Body of pancreas (tissue), 4 donors: ENCODE measurements around the gene AGBL4.

Experiments used
- POLR2A ChIP-seq, 3 donors: fragments of 450-650 bp; IDR thresholded peaks; one replicate each; pipeline ENCODE4 v1.6.1; 2016; ENCODE audit warnings: antibody characterized with exemption in 3 of 3, mild to moderate bottlenecking in 2 of 3
- TF ChIP-seq, protein P1 (sequence below), 7 experiments: fragments of 450-650 bp in 4 of 7; fragments of 200-600 bp in 3 of 7; sonication (generic) in 3 of 7; IDR thresholded peaks; one replicate each; pipeline ENCODE4 v1.5.1; 2016 to 2019; ENCODE audit warnings: antibody characterized with exemption in 7 of 7

DNA sequence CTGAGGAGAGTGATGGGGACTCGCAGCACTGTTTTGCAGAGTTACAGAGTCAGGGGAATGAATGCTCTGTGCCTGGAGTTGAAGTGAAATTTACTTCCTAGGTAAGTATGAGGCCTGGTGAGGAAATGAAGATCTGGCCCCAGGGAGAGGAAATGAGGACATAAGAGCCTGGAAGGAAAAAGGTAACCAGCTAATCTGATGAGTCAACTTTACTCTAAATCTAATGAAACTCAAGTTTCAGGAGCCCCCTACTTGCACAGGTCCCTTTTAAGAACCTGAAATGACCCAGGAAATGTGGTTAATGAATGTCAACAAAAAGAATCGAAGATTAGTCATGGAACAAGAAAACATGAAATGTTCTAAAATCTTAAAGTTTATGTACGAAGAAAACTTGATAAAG lies 599.0 kb downstream of the AGBL4 start:
- no peak for TF ChIP-seq POLR2A (IDR thresholded peaks at IDR 0.05)
- TF ChIP-seq, protein P1, sequence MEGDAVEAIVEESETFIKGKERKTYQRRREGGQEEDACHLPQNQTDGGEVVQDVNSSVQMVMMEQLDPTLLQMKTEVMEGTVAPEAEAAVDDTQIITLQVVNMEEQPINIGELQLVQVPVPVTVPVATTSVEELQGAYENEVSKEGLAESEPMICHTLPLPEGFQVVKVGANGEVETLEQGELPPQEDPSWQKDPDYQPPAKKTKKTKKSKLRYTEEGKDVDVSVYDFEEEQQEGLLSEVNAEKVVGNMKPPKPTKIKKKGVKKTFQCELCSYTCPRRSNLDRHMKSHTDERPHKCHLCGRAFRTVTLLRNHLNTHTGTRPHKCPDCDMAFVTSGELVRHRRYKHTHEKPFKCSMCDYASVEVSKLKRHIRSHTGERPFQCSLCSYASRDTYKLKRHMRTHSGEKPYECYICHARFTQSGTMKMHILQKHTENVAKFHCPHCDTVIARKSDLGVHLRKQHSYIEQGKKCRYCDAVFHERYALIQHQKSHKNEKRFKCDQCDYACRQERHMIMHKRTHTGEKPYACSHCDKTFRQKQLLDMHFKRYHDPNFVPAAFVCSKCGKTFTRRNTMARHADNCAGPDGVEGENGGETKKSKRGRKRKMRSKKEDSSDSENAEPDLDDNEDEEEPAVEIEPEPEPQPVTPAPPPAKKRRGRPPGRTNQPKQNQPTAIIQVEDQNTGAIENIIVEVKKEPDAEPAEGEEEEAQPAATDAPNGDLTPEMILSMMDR (IDR thresholded peaks at IDR 0.05), result no peak
